Stimulated activated CD4-positive, alpha-beta T cell treated with anti-CD3 and anti-CD28 coated beads, Interleukin-2, amount 100 ng/mL, for 4 hours (primary cell): ENCODE data around the gene ATG5.
"Not testable (repeated sequence)": the region's sequence is repeated elsewhere in the genome, so short reads cannot be mapped to it uniquely, and the experiment has no call there.

ENCODE experiments used
- DNase-seq: peaks from one replicate; pipeline ENCODE4 v3.0.0-alpha.2; 2020; ENCODE audit warnings: low read depth

ATG5 gene

GRCh38 chr6:106309766-106310373, 15.7 kb downstream of the ATG5 start:
- DNase-seq: no peak

- DNase-seq: no peak
Observed at GRCh38 chr6:106308985-106309384, 16.6 kb downstream of the ATG5 start.

- DNase-seq: no peak
Observed at GRCh38 chr6:106305740-106306139, 19.8 kb downstream of the ATG5 start.

- no peak for DNase-seq
Observed at GRCh38 chr6:106300944-106301343, 24.6 kb downstream of the ATG5 start.

GRCh38 chr6:106300020-106300780, 25.4 kb downstream of the ATG5 start:
- DNase-seq: no peak

- no peak for DNase-seq
Observed at GRCh38 chr6:106293116-106293515, 32.4 kb downstream of the ATG5 start.

GRCh38 chr6:106290954-106291353, 34.6 kb downstream of the ATG5 start:
- DNase-seq: no peak

- DNase-seq: no peak
Observed at GRCh38 chr6:106290032-106290431, 35.5 kb downstream of the ATG5 start.

- no peak for DNase-seq
Observed at GRCh38 chr6:106287215-106287614, 38.3 kb downstream of the ATG5 start.

- no peak for DNase-seq
Observed at GRCh38 chr6:106286746-106287145, 38.8 kb downstream of the ATG5 start.

GRCh38 chr6:106283481-106283880, 42.1 kb downstream of the ATG5 start:
- DNase-seq: no peak

- DNase-seq: no peak
Observed at GRCh38 chr6:106281661-106282060, 43.9 kb downstream of the ATG5 start.

- DNase-seq: no peak
Observed at GRCh38 chr6:106281088-106281487, 44.5 kb downstream of the ATG5 start.

- no peak for DNase-seq
Observed at GRCh38 chr6:106279179-106279578, 46.4 kb downstream of the ATG5 start.

GRCh38 chr6:106275692-106276091, 49.9 kb downstream of the ATG5 start:
- DNase-seq: no peak

GRCh38 chr6:106273087-106273486, 52.5 kb downstream of the ATG5 start:
- no peak for DNase-seq

- DNase-seq: no peak
Observed at GRCh38 chr6:106272287-106272686, 53.3 kb downstream of the ATG5 start.

- no peak for DNase-seq
Observed at GRCh38 chr6:106270414-106270813, 55.1 kb downstream of the ATG5 start.

GRCh38 chr6:106269268-106269919, 56.2 kb downstream of the ATG5 start:
- not testable (repeated sequence) for DNase-seq

GRCh38 chr6:106268500-106268899, 57.1 kb downstream of the ATG5 start:
- DNase-seq: not testable (repeated sequence)

- DNase-seq: not testable (repeated sequence)
Observed at GRCh38 chr6:106264433-106264832, 61.1 kb downstream of the ATG5 start.

- DNase-seq: not testable (repeated sequence)
Observed at GRCh38 chr6:106259748-106260147, 65.8 kb downstream of the ATG5 start.

GRCh38 chr6:106258726-106259125, 66.8 kb downstream of the ATG5 start:
- DNase-seq: no peak
